ENCODE data around the gene VMAC. TPM values are rescaled to one million over a fixed set of nuclear protein-coding genes. Genes with fewer than 3 reads are reported as not detected.
A peak's percentile ranks its signal among the peaks of the same experiment; 100 is the strongest.

Gene VMAC
- total and polyA plus RNA-seq, 2 of the 13 experiments (the other 11 are each of a cell fraction or from before 2014, with no cell fraction given), result 2.4 TPM

DNA sequence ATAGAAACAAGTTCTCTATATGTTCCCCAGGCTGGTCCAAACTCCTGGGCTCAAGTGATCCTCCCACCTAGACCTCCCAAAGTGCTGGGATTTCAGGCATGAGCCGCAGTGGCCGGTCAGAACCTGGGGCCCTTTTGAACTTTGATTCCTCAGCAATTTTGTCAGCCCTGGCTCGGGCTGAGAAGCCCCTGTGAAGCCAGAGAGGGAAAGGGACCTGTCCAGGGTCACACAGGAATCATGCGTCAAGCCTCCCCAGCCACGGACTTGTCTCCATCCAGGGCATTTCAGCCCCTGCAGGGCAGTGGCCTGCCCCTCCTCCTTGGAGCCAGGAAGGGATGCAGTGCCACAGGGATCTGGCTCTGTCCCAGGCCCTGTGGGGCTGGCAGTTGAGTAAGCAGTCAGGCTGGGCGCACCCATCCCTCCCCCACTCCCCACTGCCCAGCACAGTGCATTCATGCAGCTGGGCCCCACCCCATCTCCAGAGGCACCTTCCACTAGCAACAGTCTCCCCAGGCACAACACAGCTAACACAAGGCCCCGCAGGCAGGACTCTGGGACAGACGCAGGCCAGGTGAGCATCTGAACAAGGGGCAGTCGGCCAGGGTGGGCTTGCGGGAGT, 9.2 kb downstream of the VMAC start, which contains the start of gene CAPS (continued):
- TF ChIP-seq NPAS2 (CRISPR knock-in tag; IDR thresholded peaks at IDR 0.05; ENCODE audit: borderline replicate concordance), result no peak
- TF ChIP-seq SMYD3 (CRISPR knock-in tag; IDR thresholded peaks at IDR 0.05), result no peak
- 0 out of 2 replicates have a peak, but pooled peaks have one; percentile 26 for TF ChIP-seq ZNF761 (CRISPR knock-in tag; conservative IDR thresholded peaks at IDR 0.05)
- TF ChIP-seq, protein P1, sequence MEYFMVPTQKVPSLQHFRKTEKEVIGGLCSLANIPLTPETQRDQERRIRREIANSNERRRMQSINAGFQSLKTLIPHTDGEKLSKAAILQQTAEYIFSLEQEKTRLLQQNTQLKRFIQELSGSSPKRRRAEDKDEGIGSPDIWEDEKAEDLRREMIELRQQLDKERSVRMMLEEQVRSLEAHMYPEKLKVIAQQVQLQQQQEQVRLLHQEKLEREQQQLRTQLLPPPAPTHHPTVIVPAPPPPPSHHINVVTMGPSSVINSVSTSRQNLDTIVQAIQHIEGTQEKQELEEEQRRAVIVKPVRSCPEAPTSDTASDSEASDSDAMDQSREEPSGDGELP (IDR thresholded peaks at IDR 0.05; ENCODE audit: borderline replicate concordance, low read depth), result no peak
- no peak for TF ChIP-seq SIN3A (IDR thresholded peaks at IDR 0.05; ENCODE audit: borderline replicate concordance, low read depth, low read length)
- TF ChIP-seq ZMAT3 (CRISPR knock-in tag; conservative IDR thresholded peaks at IDR 0.05), result no peak
- no peak for TF ChIP-seq CBX1 (IDR thresholded peaks at IDR 0.05; ENCODE audit: low read depth)
- no peak for TF ChIP-seq ZFAT (CRISPR knock-in tag; conservative IDR thresholded peaks at IDR 0.05)
- no peak for TF ChIP-seq ATF2 (CRISPR knock-in tag; IDR thresholded peaks at IDR 0.05)
- TF ChIP-seq, protein P2, sequence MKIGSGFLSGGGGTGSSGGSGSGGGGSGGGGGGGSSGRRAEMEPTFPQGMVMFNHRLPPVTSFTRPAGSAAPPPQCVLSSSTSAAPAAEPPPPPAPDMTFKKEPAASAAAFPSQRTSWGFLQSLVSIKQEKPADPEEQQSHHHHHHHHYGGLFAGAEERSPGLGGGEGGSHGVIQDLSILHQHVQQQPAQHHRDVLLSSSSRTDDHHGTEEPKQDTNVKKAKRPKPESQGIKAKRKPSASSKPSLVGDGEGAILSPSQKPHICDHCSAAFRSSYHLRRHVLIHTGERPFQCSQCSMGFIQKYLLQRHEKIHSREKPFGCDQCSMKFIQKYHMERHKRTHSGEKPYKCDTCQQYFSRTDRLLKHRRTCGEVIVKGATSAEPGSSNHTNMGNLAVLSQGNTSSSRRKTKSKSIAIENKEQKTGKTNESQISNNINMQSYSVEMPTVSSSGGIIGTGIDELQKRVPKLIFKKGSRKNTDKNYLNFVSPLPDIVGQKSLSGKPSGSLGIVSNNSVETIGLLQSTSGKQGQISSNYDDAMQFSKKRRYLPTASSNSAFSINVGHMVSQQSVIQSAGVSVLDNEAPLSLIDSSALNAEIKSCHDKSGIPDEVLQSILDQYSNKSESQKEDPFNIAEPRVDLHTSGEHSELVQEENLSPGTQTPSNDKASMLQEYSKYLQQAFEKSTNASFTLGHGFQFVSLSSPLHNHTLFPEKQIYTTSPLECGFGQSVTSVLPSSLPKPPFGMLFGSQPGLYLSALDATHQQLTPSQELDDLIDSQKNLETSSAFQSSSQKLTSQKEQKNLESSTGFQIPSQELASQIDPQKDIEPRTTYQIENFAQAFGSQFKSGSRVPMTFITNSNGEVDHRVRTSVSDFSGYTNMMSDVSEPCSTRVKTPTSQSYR (CRISPR knock-in tag; IDR thresholded peaks at IDR 0.05; ENCODE audit: borderline replicate concordance), result peak; percentile 64; the same call in 1 of the 2 replicates
- no peak for TF ChIP-seq ZNF263 (CRISPR knock-in tag; IDR thresholded peaks at IDR 0.05)
- peak; percentile 68 for TF ChIP-seq U2AF1 (optimal IDR thresholded peaks at IDR 0.05; ENCODE audit: low read depth, low read length)
- TF ChIP-seq, protein P3, sequence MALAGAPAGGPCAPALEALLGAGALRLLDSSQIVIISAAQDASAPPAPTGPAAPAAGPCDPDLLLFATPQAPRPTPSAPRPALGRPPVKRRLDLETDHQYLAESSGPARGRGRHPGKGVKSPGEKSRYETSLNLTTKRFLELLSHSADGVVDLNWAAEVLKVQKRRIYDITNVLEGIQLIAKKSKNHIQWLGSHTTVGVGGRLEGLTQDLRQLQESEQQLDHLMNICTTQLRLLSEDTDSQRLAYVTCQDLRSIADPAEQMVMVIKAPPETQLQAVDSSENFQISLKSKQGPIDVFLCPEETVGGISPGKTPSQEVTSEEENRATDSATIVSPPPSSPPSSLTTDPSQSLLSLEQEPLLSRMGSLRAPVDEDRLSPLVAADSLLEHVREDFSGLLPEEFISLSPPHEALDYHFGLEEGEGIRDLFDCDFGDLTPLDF (CRISPR knock-in tag; IDR thresholded peaks at IDR 0.05), result no peak
- TF ChIP-seq ZNF792 (CRISPR knock-in tag; IDR thresholded peaks at IDR 0.05), result 0 out of 2 replicates have a peak, but pooled peaks have one; percentile 10
- TF ChIP-seq HDAC6 (IDR thresholded peaks at IDR 0.05; ENCODE audit: low read depth, low read length), result no peak
- TF ChIP-seq ZNF207 (IDR thresholded peaks at IDR 0.05; ENCODE audit: borderline replicate concordance), result no peak
- no peak for TF ChIP-seq MYPOP (CRISPR knock-in tag; IDR thresholded peaks at IDR 0.05)
- TF ChIP-seq ZNF180 (CRISPR knock-in tag; IDR thresholded peaks at IDR 0.05; ENCODE audit: borderline replicate concordance, low read depth), result no peak
- TF ChIP-seq ZBTB7B (CRISPR knock-in tag; IDR thresholded peaks at IDR 0.05), result peak; percentile 13; the same call in 1 of the 2 replicates
- TF ChIP-seq XBP1 (CRISPR knock-in tag; IDR thresholded peaks at IDR 0.05), result no peak
- TF ChIP-seq PAX8 (CRISPR knock-in tag; IDR thresholded peaks at IDR 0.05; ENCODE audit: borderline replicate concordance), result no peak
- no peak for TF ChIP-seq ZNF614 (CRISPR knock-in tag; IDR thresholded peaks at IDR 0.05; ENCODE audit: borderline replicate concordance)
- TF ChIP-seq GABPA (IDR thresholded peaks at IDR 0.05; ENCODE audit: low read depth, low read length), result no peak
- no peak for TF ChIP-seq GABPA (CRISPR knock-in tag; IDR thresholded peaks at IDR 0.05; ENCODE audit: low read depth)
- TF ChIP-seq KDM5B (CRISPR knock-in tag; IDR thresholded peaks at IDR 0.05; ENCODE audit: borderline replicate concordance), result 0 out of 2 replicates have a peak, but pooled peaks have one; percentile 27
